ENCODE data around the gene PRDM5. TPM values are rescaled to one million over a fixed set of nuclear protein-coding genes. Genes with fewer than 3 reads are reported as not detected.
A peak's percentile ranks its signal among the peaks of the same experiment; 100 is the strongest.

Gene PRDM5
- total RNA-seq, 1 experiment from 2014 or later: 1.4 TPM

GRCh38 chr4:120873554-120873953 lies 49.0 kb downstream of the PRDM5 start:
- H3K9me2 ChIP-seq (replicated peaks; ENCODE audit: insufficient read depth, low read length): no peaks in the 10 kb centered on the region
- no peaks in the 10 kb centered on the region for H4K20me1 ChIP-seq (ENCODE audit: insufficient read depth, low read depth, low read length)
- H3K36me3 ChIP-seq (ENCODE audit: insufficient read depth, low read length): no peaks in the 10 kb centered on the region
- H3K79me2 ChIP-seq (ENCODE audit: low read length): no peaks in the 10 kb centered on the region
- H3K27ac ChIP-seq (ENCODE audit: low read length): no peak overlapping the region
- H3K4me2 ChIP-seq (ENCODE audit: low read depth, low read length, poor library complexity, severe bottlenecking): no peak overlapping the region
- H2AFZ ChIP-seq (ENCODE audit: low read length): no peak overlapping the region
- H3K9me3 ChIP-seq (ENCODE audit: low read length): no peaks in the 10 kb centered on the region
- no peak overlapping the region for H3K9ac ChIP-seq (ENCODE audit: low read length)
- peaks cover 13% of the 10 kb centered on the region for H3K4me1 ChIP-seq (ENCODE audit: low read length)
- no peaks in the 10 kb centered on the region for H3K27me3 ChIP-seq (ENCODE audit: low read length)
- no peak for DNase-seq
- H3K4me3 ChIP-seq (ENCODE audit: low read length): no peak overlapping the region

GRCh38 chr4:120871173-120871572 lies 51.4 kb downstream of the PRDM5 start:
- DNase-seq: no peak
- no peaks in the 10 kb centered on the region for H3K27me3 ChIP-seq (ENCODE audit: low read length)
- no peaks in the 10 kb centered on the region for H3K9me2 ChIP-seq (replicated peaks; ENCODE audit: insufficient read depth, low read length)
- H2AFZ ChIP-seq (ENCODE audit: low read length): no peak overlapping the region
- H3K36me3 ChIP-seq (ENCODE audit: insufficient read depth, low read length): no peaks in the 10 kb centered on the region
- no peaks in the 10 kb centered on the region for H3K79me2 ChIP-seq (ENCODE audit: low read length)
- H3K27ac ChIP-seq (ENCODE audit: low read length): no peak overlapping the region
- no peak overlapping the region for H3K4me3 ChIP-seq (ENCODE audit: low read length)
- H3K9ac ChIP-seq (ENCODE audit: low read length): no peak overlapping the region
- H3K4me1 ChIP-seq (ENCODE audit: low read length): peaks cover 29% of the 10 kb centered on the region
- no peaks in the 10 kb centered on the region for H3K9me3 ChIP-seq (ENCODE audit: low read length)
- H4K20me1 ChIP-seq (ENCODE audit: insufficient read depth, low read depth, low read length): no peaks in the 10 kb centered on the region
- no peak overlapping the region for H3K4me2 ChIP-seq (ENCODE audit: low read depth, low read length, poor library complexity, severe bottlenecking)

- Histone ChIP-seq H3K4me1 (ENCODE audit: low read length) (peaks cover 38% of the 10 kb centered on the region), H3K27ac (ENCODE audit: low read length) (no peak overlapping the region), H2AFZ (ENCODE audit: low read length) (no peak overlapping the region), H3K27me3 (ENCODE audit: low read length) (no peaks in the 10 kb centered on the region), H3K4me3 (ENCODE audit: low read length) (no peak overlapping the region), H3K4me2 (ENCODE audit: low read depth, low read length, poor library complexity, severe bottlenecking) (no peak overlapping the region), H3K79me2 (ENCODE audit: low read length) (no peaks in the 10 kb centered on the region), H3K36me3 (ENCODE audit: insufficient read depth, low read length) (no peaks in the 10 kb centered on the region), H3K9me2 (replicated peaks; ENCODE audit: insufficient read depth, low read length) (no peaks in the 10 kb centered on the region), H3K9ac (ENCODE audit: low read length) (no peak overlapping the region), H3K9me3 (ENCODE audit: low read length) (no peaks in the 10 kb centered on the region), H4K20me1 (ENCODE audit: insufficient read depth, low read depth, low read length) (no peaks in the 10 kb centered on the region)
- peak; percentile 46 for DNase-seq
Observed at GRCh38 chr4:120870279-120870673, 52.2 kb downstream of the PRDM5 start.

GRCh38 chr4:120869613-120870278 lies 52.8 kb downstream of the PRDM5 start:
- H3K4me1 ChIP-seq (ENCODE audit: low read length): peaks cover 44% of the 10 kb centered on the region
- DNase-seq: no peak
- no peak overlapping the region for H3K27ac ChIP-seq (ENCODE audit: low read length)
- no peak overlapping the region for H3K4me3 ChIP-seq (ENCODE audit: low read length)
- no peak overlapping the region for H2AFZ ChIP-seq (ENCODE audit: low read length)
- H4K20me1 ChIP-seq (ENCODE audit: insufficient read depth, low read depth, low read length): no peaks in the 10 kb centered on the region
- H3K4me2 ChIP-seq (ENCODE audit: low read depth, low read length, poor library complexity, severe bottlenecking): no peak overlapping the region
- no peaks in the 10 kb centered on the region for H3K79me2 ChIP-seq (ENCODE audit: low read length)
- no peaks in the 10 kb centered on the region for H3K9me3 ChIP-seq (ENCODE audit: low read length)
- no peaks in the 10 kb centered on the region for H3K27me3 ChIP-seq (ENCODE audit: low read length)
- no peaks in the 10 kb centered on the region for H3K9me2 ChIP-seq (replicated peaks; ENCODE audit: insufficient read depth, low read length)
- H3K36me3 ChIP-seq (ENCODE audit: insufficient read depth, low read length): no peaks in the 10 kb centered on the region
- no peak overlapping the region for H3K9ac ChIP-seq (ENCODE audit: low read length)

- Histone ChIP-seq H3K4me2 (ENCODE audit: low read depth, low read length, poor library complexity, severe bottlenecking) (no peak overlapping the region), H3K27ac (ENCODE audit: low read length) (no peak overlapping the region), H3K9me2 (replicated peaks; ENCODE audit: insufficient read depth, low read length) (no peaks in the 10 kb centered on the region), H4K20me1 (ENCODE audit: insufficient read depth, low read depth, low read length) (no peaks in the 10 kb centered on the region), H3K9ac (ENCODE audit: low read length) (no peak overlapping the region), H3K9me3 (ENCODE audit: low read length) (no peaks in the 10 kb centered on the region), H3K27me3 (ENCODE audit: low read length) (no peaks in the 10 kb centered on the region), H2AFZ (ENCODE audit: low read length) (no peak overlapping the region), H3K4me1 (ENCODE audit: low read length) (peaks cover 35% of the 10 kb centered on the region), H3K79me2 (ENCODE audit: low read length) (no peaks in the 10 kb centered on the region), H3K4me3 (ENCODE audit: low read length) (no peak overlapping the region), H3K36me3 (ENCODE audit: insufficient read depth, low read length) (no peaks in the 10 kb centered on the region)
- DNase-seq: no peak
Observed at GRCh38 chr4:120867506-120867905, 55.0 kb downstream of the PRDM5 start.

- Histone ChIP-seq H3K9me3 (ENCODE audit: low read length) (no peaks in the 10 kb centered on the region), H3K4me2 (ENCODE audit: low read depth, low read length, poor library complexity, severe bottlenecking) (peak overlapping the region; percentile 50), H2AFZ (ENCODE audit: low read length) (no peak overlapping the region), H3K79me2 (ENCODE audit: low read length) (no peaks in the 10 kb centered on the region), H3K27me3 (ENCODE audit: low read length) (no peaks in the 10 kb centered on the region), H3K4me3 (ENCODE audit: low read length) (no peak overlapping the region; the same call in 1 of the 2 replicates), H3K9me2 (replicated peaks; ENCODE audit: insufficient read depth, low read length) (no peaks in the 10 kb centered on the region), H3K27ac (ENCODE audit: low read length) (no peak overlapping the region), H3K36me3 (ENCODE audit: insufficient read depth, low read length) (no peaks in the 10 kb centered on the region), H4K20me1 (ENCODE audit: insufficient read depth, low read depth, low read length) (no peaks in the 10 kb centered on the region), H3K9ac (ENCODE audit: low read length) (no peak overlapping the region), H3K4me1 (ENCODE audit: low read length) (peaks cover 35% of the 10 kb centered on the region)
- peak; percentile 65 for DNase-seq
Observed at GRCh38 chr4:120865985-120866384, 56.5 kb downstream of the PRDM5 start.

GRCh38 chr4:120864969-120865368 lies 57.6 kb downstream of the PRDM5 start:
- Histone ChIP-seq H3K4me1 (ENCODE audit: low read length) (peaks cover 35% of the 10 kb centered on the region), H3K9me3 (ENCODE audit: low read length) (no peaks in the 10 kb centered on the region), H3K36me3 (ENCODE audit: insufficient read depth, low read length) (no peaks in the 10 kb centered on the region), H3K4me2 (ENCODE audit: low read depth, low read length, poor library complexity, severe bottlenecking) (no peak overlapping the region), H3K4me3 (ENCODE audit: low read length) (no peak overlapping the region), H2AFZ (ENCODE audit: low read length) (no peak overlapping the region), H4K20me1 (ENCODE audit: insufficient read depth, low read depth, low read length) (no peaks in the 10 kb centered on the region), H3K27ac (ENCODE audit: low read length) (no peak overlapping the region), H3K9me2 (replicated peaks; ENCODE audit: insufficient read depth, low read length) (no peaks in the 10 kb centered on the region), H3K79me2 (ENCODE audit: low read length) (no peaks in the 10 kb centered on the region), H3K9ac (ENCODE audit: low read length) (no peak overlapping the region), H3K27me3 (ENCODE audit: low read length) (no peaks in the 10 kb centered on the region)
- no peak for DNase-seq

- H3K4me1 ChIP-seq (ENCODE audit: low read length): peaks cover 37% of the 10 kb centered on the region
- H3K4me2 ChIP-seq (ENCODE audit: low read depth, low read length, poor library complexity, severe bottlenecking): no peak overlapping the region
- no peak overlapping the region for H2AFZ ChIP-seq (ENCODE audit: low read length)
- H3K79me2 ChIP-seq (ENCODE audit: low read length): no peaks in the 10 kb centered on the region
- DNase-seq: no peak
- H3K27ac ChIP-seq (ENCODE audit: low read length): no peak overlapping the region
- no peaks in the 10 kb centered on the region for H3K9me3 ChIP-seq (ENCODE audit: low read length)
- no peak overlapping the region for H3K9ac ChIP-seq (ENCODE audit: low read length)
- no peaks in the 10 kb centered on the region for H3K9me2 ChIP-seq (replicated peaks; ENCODE audit: insufficient read depth, low read length)
- H3K4me3 ChIP-seq (ENCODE audit: low read length): no peak overlapping the region
- no peaks in the 10 kb centered on the region for H3K36me3 ChIP-seq (ENCODE audit: insufficient read depth, low read length)
- H4K20me1 ChIP-seq (ENCODE audit: insufficient read depth, low read depth, low read length): no peaks in the 10 kb centered on the region
- H3K27me3 ChIP-seq (ENCODE audit: low read length): no peaks in the 10 kb centered on the region
Observed at GRCh38 chr4:120862432-120862831, 60.1 kb downstream of the PRDM5 start.

Data from Karpas-422 (cell line).